Activated CD8-positive, alpha-beta memory T cell treated with anti-CD3 and anti-CD28 coated beads, Interleukin-2, amount 10 ng/mL, durations not matched to agents 7 days and 5 days (primary cell): Measurements from ENCODE around the gene CFAP99. TPM values are rescaled to one million over a fixed set of nuclear protein-coding genes. Genes with fewer than 3 reads are reported as not detected.

ENCODE experiments used
- ATAC-seq: fragments of 150-1000 bp; cut with Tn5 transposase; one replicate; pipeline ENCODE4 v1.10.0; 2021; ENCODE audit warnings: moderate library complexity
- CTCF ChIA-PET: fragments of 350-600 bp; sonication (Branson Sonifier 250); formaldehyde crosslinking; loops from one replicate; lab custom pipeline; 2021; ENCODE audit warnings: antibody characterized with exemption; lab: Charles Lee
- DNase-seq: peaks from one replicate; pipeline ENCODE4 v3.0.0-alpha.2; 2020
- H3K27ac Mint-ChIP-seq: one replicate; pipeline ENCODE4 v1.8.0; 2021; ENCODE audit warnings: mild to moderate bottlenecking, mixed read lengths
- H3K27me3 Mint-ChIP-seq: one replicate; pipeline ENCODE4 v1.8.0; 2021; ENCODE audit warnings: mixed read lengths
- H3K36me3 Mint-ChIP-seq: one replicate; pipeline ENCODE4 v1.8.0; 2021; ENCODE audit warnings: mild to moderate bottlenecking, mixed read lengths
- H3K4me1 Mint-ChIP-seq: one replicate; pipeline ENCODE4 v1.8.0; 2021; ENCODE audit warnings: mixed read lengths
- H3K4me3 Mint-ChIP-seq: one replicate; pipeline ENCODE4 v1.8.0; 2021; ENCODE audit warnings: mild to moderate bottlenecking, moderate library complexity, mixed read lengths
- H3K9me3 Mint-ChIP-seq: one replicate; pipeline ENCODE4 v1.8.0; 2022; ENCODE audit warnings: low read depth, mixed read lengths
- total RNA-seq, 2 experiments: library from RNA; stranded (reverse); gene quantifications; one replicate each; pipeline ENCODE4 v1.2.3, GENCODE V29; 2021

CFAP99 gene
- total RNA-seq, 2 experiments from 2014 or later = not detected

- Mint-ChIP-seq H3K27ac (peak overlapping the region; percentile 83), H3K9me3 (no peaks in the 10 kb centered on the region), H3K27me3 (no peaks in the 10 kb centered on the region), H3K4me3 (no peak overlapping the region), H3K36me3 (peaks cover 56% of the 10 kb centered on the region), H3K4me1 (peaks cover 32% of the 10 kb centered on the region)
- ATAC-seq = peak; percentile 60
- DNase-seq = peak; percentile 46
- CTCF ChIA-PET = no interaction called here
Measured at GRCh38 chr4:2511645-2512131, 92.9 kb downstream of the CFAP99 start.

Other genes starting within 250 kb of the CFAP99 start
- gene HAUS3, start 176.8 kb upstream of the CFAP99 start, total RNA-seq = 10 to 100 TPM; 29.8 to 34.5 TPM
- 1 to 10 TPM; 5.5 to 5.6 TPM for gene POLN, start 176.8 kb upstream of the CFAP99 start, total RNA-seq
- 10 to 100 TPM; 13.7 to 14.3 TPM for gene MXD4, start 156.8 kb upstream of the CFAP99 start, total RNA-seq
- gene ZFYVE28, start 310 bp upstream of the CFAP99 start, total RNA-seq = 10 to 100 TPM; 12.5 to 30.3 TPM
- gene RNF4, start 50.2 kb downstream of the CFAP99 start, total RNA-seq = 100 to 1,000 TPM; 108 to 116 TPM
- gene FAM193A, start 117.7 kb downstream of the CFAP99 start, total RNA-seq = 10 to 100 TPM; 30.0 to 37.9 TPM